Gastrocnemius medialis (tissue), 4 donors: Measurements from ENCODE around the gene SGCD. TPM values are rescaled to one million over a fixed set of nuclear protein-coding genes. Genes with fewer than 3 reads are reported as not detected.

ENCODE experiments used
- ATAC-seq, 2 donors: fragments of 150-250 bp; one replicate each; pipeline ENCODE4 v1.9.1; 2016
- DNase-seq, 2 donors: peaks; one replicate each; pipeline ENCODE4 v3.0.0-alpha.2; 2019
- H3K27ac ChIP-seq, 4 donors: fragments of 200-600 bp; sonication (generic); 1 replicate in 1 of 4; 2 replicates in 3 of 4; pipeline ENCODE4 v1.5.1; 2016 to 2018; ENCODE audit warnings: mild to moderate bottlenecking in 2 of 4, moderate library complexity in 1 of 4
- H3K27me3 ChIP-seq, 3 donors: fragments of 200-600 bp; sonication (generic) in 2 of 3; 1 replicate in 1 of 3; 2 replicates in 2 of 3; pipeline versions ENCODE4 v1.5.1 to v1.6.0; 2016 to 2019; ENCODE audit warnings: mild to moderate bottlenecking in 1 of 3, moderate library complexity in 1 of 3
- H3K36me3 ChIP-seq, 2 donors: fragments of 200-600 bp; sonication (generic) in 1 of 2; one replicate each; pipeline ENCODE4 v1.5.1; 2017 to 2018
- H3K4me1 ChIP-seq, 2 donors: fragments of 200-600 bp; sonication (generic) in 1 of 2; one replicate each; pipeline ENCODE4 v1.5.1; 2016 to 2017; ENCODE audit warnings: mild to moderate bottlenecking in 2 of 2
- H3K4me3 ChIP-seq, 4 donors: fragments of 200-600 bp; sonication (generic) in 3 of 4; 1 replicate in 1 of 4; 2 replicates in 3 of 4; pipeline ENCODE4 v1.5.1; 2016 to 2019; ENCODE audit warnings: mild to moderate bottlenecking in 2 of 4
- H3K9me3 ChIP-seq, 3 donors: fragments of 200-600 bp; sonication (generic) in 2 of 3; 1 replicate in 1 of 3; 2 replicates in 2 of 3; pipeline ENCODE4 v1.5.1; 2016 to 2019
- CTCF ChIP-seq, 5 experiments: fragments of 450-650 bp in 3 of 5; fragments of 200-600 bp in 2 of 5; sonication (generic) in 2 of 5; IDR thresholded peaks in 4 of 5; conservative IDR thresholded peaks in 1 of 5; 1 replicate in 4 of 5; 2 replicates in 1 of 5; pipeline ENCODE4 v1.5.1; 2016 to 2019; ENCODE audit warnings: antibody characterized with exemption in 5 of 5, mild to moderate bottlenecking in 3 of 5, moderate library complexity in 3 of 5
- POLR2A ChIP-seq, 2 donors: fragments of 450-650 bp; IDR thresholded peaks; one replicate each; pipeline ENCODE4 v1.6.1; 2017; ENCODE audit warnings: antibody characterized with exemption in 2 of 2, mild to moderate bottlenecking in 2 of 2, moderate library complexity in 2 of 2
- in situ Hi-C, 4 donors: fragments of 200-750 bp; cut with MboI; loops; one replicate each; pipeline versions ENCODE4 v1.15.0 to v1.8.0; 2017; ENCODE audit warnings: low sequenced_read_pairs in 4 of 4
- intact Hi-C: fragments of 100-400 bp; cut with DNase I; formaldehyde crosslinking; loops from one replicate; pipeline ENCODE4 v1.15.1; 2023; ENCODE audit warnings: low total_unique reads
- total RNA-seq, 4 donors: library from RNA; depleted of rRNA; stranded (reverse); fragments of >200 nt; gene quantifications; one replicate each; pipeline versions ENCODE4 v1.1.0 to v1.2.3, GENCODE V29; 2016

SGCD gene
- total RNA-seq = 10 to 100 TPM in 3 of 4 donors, 1 to 10 TPM in 1; 8.2 to 53.5 (median 35.8) TPM

GRCh38 chr5:156326718-156327259 is at the start of gene SGCD:
TSS of gene SGCD (plus strand) at chr5:156327164.
- no peaks in the 10 kb centered on the region for H3K36me3 ChIP-seq
- H3K9me3 ChIP-seq = no peaks in the 10 kb centered on the region
- peak in 1 of 2 donors; percentile 67 for TF ChIP-seq POLR2A (IDR thresholded peaks at IDR 0.05)
- peak in 1 of 5 experiments; percentile 13 for TF ChIP-seq CTCF (IDR thresholded peaks at IDR 0.05 in 4 of 5, conservative IDR thresholded peaks at IDR 0.05 in 1 of 5)
- DNase-seq = peak; percentile 58 to 80
- peak; percentile 39 to 51 for ATAC-seq
- H3K27ac ChIP-seq = peak within 1 kb of the TSS; percentile 83 to 96 (median 90)
- H3K4me3 ChIP-seq = peak within 1 kb of the TSS; percentile 56 to 69 (median 64)
- H3K27me3 ChIP-seq = no peaks in the 10 kb centered on the region
- in situ Hi-C loops (no loop called here), intact Hi-C loops (loop anchor here (2.0 to 5.0 kb wide), 5 partner anchors 54 to 349 kb away; no protein-coding TSS in a partner anchor)
- peaks cover 33 to 44% of the 10 kb centered on the region in 2 donors for H3K4me1 ChIP-seq

GRCh38 chr5:156277290-156277689 is 49.7 kb upstream of the SGCD start:
- Histone ChIP-seq H3K4me1 (peaks cover 20 to 21% of the 10 kb centered on the region in 2 donors), H3K9me3 (no peaks in the 10 kb centered on the region), H3K27ac (no peak overlapping the region), H3K4me3 (no peak overlapping the region), H3K36me3 (no peaks in the 10 kb centered on the region), H3K27me3 (no peaks in the 10 kb centered on the region)
- in situ Hi-C loops = no loop called here
- intact Hi-C loops = loop anchor here (10.0 kb wide), 1 partner anchor 302 kb away; no protein-coding TSS in a partner anchor
- no peak for ATAC-seq
- no peak for DNase-seq
- TF ChIP-seq POLR2A (IDR thresholded peaks at IDR 0.05) = no peak
- TF ChIP-seq CTCF (IDR thresholded peaks at IDR 0.05 in 4 of 5, conservative IDR thresholded peaks at IDR 0.05 in 1 of 5) = no peak

- intact Hi-C loops = no loop called here
- no peak for TF ChIP-seq POLR2A (IDR thresholded peaks at IDR 0.05)
- TF ChIP-seq CTCF (IDR thresholded peaks at IDR 0.05 in 4 of 5, conservative IDR thresholded peaks at IDR 0.05 in 1 of 5) = no peak
- Histone ChIP-seq H3K27me3 (no peaks in the 10 kb centered on the region), H3K9me3 (no peaks in the 10 kb centered on the region), H3K27ac (no peak overlapping the region), H3K4me1 (no peaks in the 10 kb centered on the region), H3K4me3 (no peak overlapping the region), H3K36me3 (no peaks in the 10 kb centered on the region)
- DNase-seq (no peak), ATAC-seq (no peak)
- in situ Hi-C loops = no loop called here
These were observed 31.5 kb upstream of the SGCD start for GRCh38 chr5:156295431-156295830.

GRCh38 chr5:156310115-156310514 is 16.8 kb upstream of the SGCD start:
- Histone ChIP-seq H3K9me3 (no peaks in the 10 kb centered on the region), H3K27me3 (no peaks in the 10 kb centered on the region), H3K4me1 (no peaks in the 10 kb centered on the region), H3K27ac (no peak overlapping the region), H3K4me3 (no peak overlapping the region), H3K36me3 (no peaks in the 10 kb centered on the region)
- in situ Hi-C loops (loop anchor here in 1 of 4 donors (25.0 kb wide), 1 partner anchor 502 kb away; no protein-coding TSS in a partner anchor), intact Hi-C loops (no loop called here)
- ATAC-seq (no peak), DNase-seq (no peak)
- no peak for TF ChIP-seq POLR2A (IDR thresholded peaks at IDR 0.05)
- TF ChIP-seq CTCF (IDR thresholded peaks at IDR 0.05 in 4 of 5, conservative IDR thresholded peaks at IDR 0.05 in 1 of 5) = no peak
